Hepatocyte (in vitro differentiated cells): Measurements from ENCODE around the gene MYO1B.

Source experiments
- EZH2 ChIP-seq: fragments of 200-600 bp; sonication (generic); IDR thresholded peaks from 2 replicates; pipeline ENCODE4 v1.6.1; 2016; ENCODE audit warnings: antibody characterized with exemption, mild to moderate bottlenecking, borderline replicate concordance
- TF ChIP-seq, protein P1 (sequence below): fragments of 200-600 bp; sonication (generic); IDR thresholded peaks from 2 replicates; pipeline ENCODE4 v1.5.1; 2016; ENCODE audit warnings: antibody characterized with exemption, mild to moderate bottlenecking; ENCODE audit not compliant: poor library complexity

DNA sequence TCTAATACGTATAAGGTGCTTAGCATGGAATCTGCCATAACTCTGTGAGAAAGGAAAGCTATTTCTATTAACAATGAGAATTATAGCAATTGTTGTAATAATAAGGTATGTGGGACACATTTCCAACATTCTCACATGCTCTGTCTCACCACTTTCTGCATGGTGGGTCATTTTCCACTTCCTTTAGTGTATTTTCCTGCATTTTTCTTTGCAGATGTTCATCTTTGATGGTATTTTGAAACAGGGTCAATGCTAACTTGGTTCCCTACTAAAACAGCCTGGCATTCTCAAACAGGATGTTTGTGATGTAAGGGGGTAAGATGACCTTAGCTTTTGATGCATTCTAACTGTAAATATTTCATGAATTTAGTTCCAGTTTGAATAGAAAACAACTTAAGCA lies 54.7 kb downstream of the MYO1B start:
- TF ChIP-seq, protein P1, sequence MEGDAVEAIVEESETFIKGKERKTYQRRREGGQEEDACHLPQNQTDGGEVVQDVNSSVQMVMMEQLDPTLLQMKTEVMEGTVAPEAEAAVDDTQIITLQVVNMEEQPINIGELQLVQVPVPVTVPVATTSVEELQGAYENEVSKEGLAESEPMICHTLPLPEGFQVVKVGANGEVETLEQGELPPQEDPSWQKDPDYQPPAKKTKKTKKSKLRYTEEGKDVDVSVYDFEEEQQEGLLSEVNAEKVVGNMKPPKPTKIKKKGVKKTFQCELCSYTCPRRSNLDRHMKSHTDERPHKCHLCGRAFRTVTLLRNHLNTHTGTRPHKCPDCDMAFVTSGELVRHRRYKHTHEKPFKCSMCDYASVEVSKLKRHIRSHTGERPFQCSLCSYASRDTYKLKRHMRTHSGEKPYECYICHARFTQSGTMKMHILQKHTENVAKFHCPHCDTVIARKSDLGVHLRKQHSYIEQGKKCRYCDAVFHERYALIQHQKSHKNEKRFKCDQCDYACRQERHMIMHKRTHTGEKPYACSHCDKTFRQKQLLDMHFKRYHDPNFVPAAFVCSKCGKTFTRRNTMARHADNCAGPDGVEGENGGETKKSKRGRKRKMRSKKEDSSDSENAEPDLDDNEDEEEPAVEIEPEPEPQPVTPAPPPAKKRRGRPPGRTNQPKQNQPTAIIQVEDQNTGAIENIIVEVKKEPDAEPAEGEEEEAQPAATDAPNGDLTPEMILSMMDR, result no peak
- TF ChIP-seq EZH2, result no peak
